ENCODE data around the gene SNRPA.

- TF ChIP-seq CTCF (IDR thresholded peaks at IDR 0.05; ENCODE audit: insufficient read depth, low read length, poor library complexity, severe bottlenecking) (no peak), EZH2phosphoT487 (conservative IDR thresholded peaks at IDR 0.05; ENCODE audit: low read length) (no peak)
Observed at GRCh38 chr19:40735013-40735771, 15.8 kb upstream of the SNRPA start.
